Measurements from ENCODE around the gene MST1R. TPM values are rescaled to one million over a fixed set of nuclear protein-coding genes. Genes with fewer than 3 reads are reported as not detected.

MST1R gene
- total and polyA plus RNA-seq, 9 of the 15 experiments (the other 6 are each of a cell fraction or from before 2014, with no cell fraction given), result 1.3 to 10.0 (median 3.8) TPM

DNA sequence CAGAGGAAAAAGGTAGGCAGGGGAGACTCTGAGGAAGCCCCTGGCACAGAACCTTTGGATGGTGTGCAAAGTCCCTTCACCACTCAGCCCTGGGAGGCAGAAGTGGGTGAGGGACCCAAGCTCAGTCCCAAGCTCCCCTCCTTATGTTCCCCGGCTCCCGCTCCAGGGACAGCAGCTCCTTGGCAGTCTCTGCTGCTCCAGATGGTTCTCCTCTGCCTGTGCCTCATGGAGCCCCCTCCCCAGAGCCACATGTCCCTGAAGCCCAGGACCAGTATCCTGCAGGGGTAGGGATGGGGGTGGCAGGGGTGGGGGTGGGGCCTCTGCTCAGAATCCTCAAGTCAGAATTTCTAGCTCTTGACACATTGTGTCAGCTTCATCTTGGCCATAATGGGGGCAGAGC lies 26.0 kb downstream of the MST1R start:
- H3K9me3 ChIP-seq (replicated peaks; ENCODE audit: control insufficient read depth, insufficient read depth, low read depth, low read length), result no peaks in the 10 kb centered on the region
- no peak overlapping the region for H2AFZ ChIP-seq (ENCODE audit: low read depth, low read length)
- in situ Hi-C loops (cut with MboI) (no loop called here), intact Hi-C loops (cut with micrococcal nuclease) (no loop called here)
- no peak overlapping the region for H3K27ac ChIP-seq (ENCODE audit: extremely low read depth, low read depth, low read length)
- peaks cover 11 to 20% of the 10 kb centered on the region in 2 experiments; a peak in 4 of 5 replicates for H3K4me1 ChIP-seq (replicated peaks in 1 of 2; ENCODE audit: control insufficient read depth in 2 of 2, insufficient read depth in 2 of 2, low read length in 2 of 2)
- ATAC-seq (no peak), FAIRE-seq (no peak), DNase-seq (ENCODE audit: extremely low read depth in 1 of 4, low spot score in 3 of 4) (no peak)
- 20% methylated on average over 2 of the region's 2 CpGs for WGBS (ENCODE audit: insufficient coverage, low coverage, missing lambda C conversion rate)
- no peak overlapping the region for H3K9ac ChIP-seq (ENCODE audit: insufficient read depth in 1 of 2, low read depth in 2 of 2, low read length in 2 of 2)
- H4K20me1 ChIP-seq (replicated peaks; ENCODE audit: control insufficient read depth, insufficient read depth, low read length), result no peaks in the 10 kb centered on the region; the same call in 1 of the 2 replicates
- H3K4me3 ChIP-seq, result no peak overlapping the region
- no peaks in the 10 kb centered on the region for H3K9me1 ChIP-seq (ENCODE audit: control insufficient read depth, insufficient read depth, low read length)
- BruUV-seq (replicated peaks), result no TSS peak
- peaks cover 0 to 7% of the 10 kb centered on the region in 2 experiments; a peak in 2 of 5 replicates for H3K27me3 ChIP-seq (ENCODE audit: control insufficient read depth in 2 of 2, insufficient read depth in 2 of 2, low read length in 2 of 2)
- H3K79me2 ChIP-seq (ENCODE audit: control insufficient read depth, insufficient read depth, low read length), result no peaks in the 10 kb centered on the region
- POLR2A ChIA-PET, result interaction anchor here (1.0 to 1.1 kb wide), 2 partner anchors 15 to 52 kb away, joined by 3 to 4 read pairs; partner anchors contain the start of gene MON1A
- no peaks in the 10 kb centered on the region for H3K36me3 ChIP-seq (ENCODE audit: control insufficient read depth, insufficient read depth, low read length)
- H3K4me2 ChIP-seq (ENCODE audit: insufficient read depth, low read length), result no peak overlapping the region
- TF ChIP-seq, protein P1, sequence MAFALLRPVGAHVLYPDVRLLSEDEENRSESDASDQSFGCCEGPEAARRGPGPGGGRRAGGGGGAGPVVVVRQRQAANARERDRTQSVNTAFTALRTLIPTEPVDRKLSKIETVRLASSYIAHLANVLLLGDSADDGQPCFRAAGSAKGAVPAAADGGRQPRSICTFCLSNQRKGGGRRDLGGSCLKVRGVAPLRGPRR (CRISPR knock-in tag; IDR thresholded peaks at IDR 0.05), result no peak
- TF ChIP-seq TRIM24 (IDR thresholded peaks at IDR 0.05) (no peak), CBX8 (IDR thresholded peaks at IDR 0.05; ENCODE audit: borderline replicate concordance, extremely low read depth, low read depth, low read length, poor library complexity, severe bottlenecking) (no peak), ZNF184 (CRISPR knock-in tag; IDR thresholded peaks at IDR 0.05) (no peak), NRF1 (conservative IDR thresholded peaks at IDR 0.05 in 1 of 2, IDR thresholded peaks at IDR 0.05 in 1 of 2) (no peak), YBX1 (IDR thresholded peaks at IDR 0.05) (no peak), XRCC3 (IDR thresholded peaks at IDR 0.05) (no peak), SAFB2 (IDR thresholded peaks at IDR 0.05; ENCODE audit: borderline replicate concordance, low read depth, low read length, severe bottlenecking) (no peak)
- TF ChIP-seq, protein P2, sequence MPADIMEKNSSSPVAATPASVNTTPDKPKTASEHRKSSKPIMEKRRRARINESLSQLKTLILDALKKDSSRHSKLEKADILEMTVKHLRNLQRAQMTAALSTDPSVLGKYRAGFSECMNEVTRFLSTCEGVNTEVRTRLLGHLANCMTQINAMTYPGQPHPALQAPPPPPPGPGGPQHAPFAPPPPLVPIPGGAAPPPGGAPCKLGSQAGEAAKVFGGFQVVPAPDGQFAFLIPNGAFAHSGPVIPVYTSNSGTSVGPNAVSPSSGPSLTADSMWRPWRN (IDR thresholded peaks at IDR 0.05; ENCODE audit: low read depth), result no peak
- TF ChIP-seq, protein P3, sequence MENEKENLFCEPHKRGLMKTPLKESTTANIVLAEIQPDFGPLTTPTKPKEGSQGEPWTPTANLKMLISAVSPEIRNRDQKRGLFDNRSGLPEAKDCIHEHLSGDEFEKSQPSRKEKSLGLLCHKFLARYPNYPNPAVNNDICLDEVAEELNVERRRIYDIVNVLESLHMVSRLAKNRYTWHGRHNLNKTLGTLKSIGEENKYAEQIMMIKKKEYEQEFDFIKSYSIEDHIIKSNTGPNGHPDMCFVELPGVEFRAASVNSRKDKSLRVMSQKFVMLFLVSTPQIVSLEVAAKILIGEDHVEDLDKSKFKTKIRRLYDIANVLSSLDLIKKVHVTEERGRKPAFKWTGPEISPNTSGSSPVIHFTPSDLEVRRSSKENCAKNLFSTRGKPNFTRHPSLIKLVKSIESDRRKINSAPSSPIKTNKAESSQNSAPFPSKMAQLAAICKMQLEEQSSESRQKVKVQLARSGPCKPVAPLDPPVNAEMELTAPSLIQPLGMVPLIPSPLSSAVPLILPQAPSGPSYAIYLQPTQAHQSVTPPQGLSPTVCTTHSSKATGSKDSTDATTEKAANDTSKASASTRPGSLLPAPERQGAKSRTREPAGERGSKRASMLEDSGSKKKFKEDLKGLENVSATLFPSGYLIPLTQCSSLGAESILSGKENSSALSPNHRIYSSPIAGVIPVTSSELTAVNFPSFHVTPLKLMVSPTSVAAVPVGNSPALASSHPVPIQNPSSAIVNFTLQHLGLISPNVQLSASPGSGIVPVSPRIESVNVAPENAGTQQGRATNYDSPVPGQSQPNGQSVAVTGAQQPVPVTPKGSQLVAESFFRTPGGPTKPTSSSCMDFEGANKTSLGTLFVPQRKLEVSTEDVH (IDR thresholded peaks at IDR 0.05; ENCODE audit: low read depth, partially characterized antibody), result no peak
- CTCF ChIA-PET (ENCODE audit: low intra/inter-chr PET ratio), result no interaction called here
